ENCODE data around the gene ADAMTS8. TPM values are rescaled to one million over a fixed set of nuclear protein-coding genes. Genes with fewer than 3 reads are reported as not detected.

ADAMTS8 gene
- total RNA-seq, 4 donors from 2014 or later = 1.2 to 7.3 (median 4.6) TPM

DNA sequence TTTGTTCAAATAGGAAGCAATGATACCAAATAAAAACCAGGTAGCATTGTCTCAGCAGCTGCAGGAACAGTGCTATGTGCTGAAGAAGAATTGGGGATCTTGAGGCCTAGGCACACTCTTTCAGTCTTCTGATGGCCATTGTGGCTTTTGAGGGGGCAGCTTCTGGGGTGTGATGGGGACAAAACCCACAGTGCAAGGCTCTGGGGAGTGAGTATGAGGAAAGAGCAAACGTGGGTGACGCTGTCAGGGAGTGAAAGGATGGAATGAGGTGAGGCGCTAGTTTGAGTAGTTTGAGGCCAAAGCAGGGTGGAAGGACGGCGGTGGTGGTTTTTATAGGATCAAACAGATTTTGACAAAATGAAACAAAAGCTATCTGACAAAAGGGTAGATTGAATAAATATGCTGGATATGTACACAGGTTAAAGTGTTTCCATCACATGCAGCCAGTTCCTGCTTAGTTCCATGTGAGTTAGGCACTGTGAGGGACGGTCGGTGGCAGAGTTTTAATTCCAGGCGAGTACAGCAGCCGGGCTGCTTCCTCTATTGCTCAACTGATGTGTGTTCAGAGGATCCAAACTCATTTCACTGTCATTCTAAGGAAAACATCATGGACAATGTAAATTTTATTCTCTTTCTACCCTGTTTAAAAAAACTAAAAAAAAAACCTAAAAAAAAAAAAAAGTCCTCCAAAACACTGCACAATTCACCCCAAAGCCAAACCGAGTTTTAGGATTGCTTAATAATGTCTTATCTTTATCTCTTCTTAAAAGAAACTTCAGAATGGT is 38.9 kb upstream of the ADAMTS8 start:
- Histone ChIP-seq H3K36me3 (no peaks in the 10 kb centered on the region), H3K9me3 (no peaks in the 10 kb centered on the region), H3K4me3 (no peak overlapping the region), H3K27me3 (no peaks in the 10 kb centered on the region), H3K27ac (no peak overlapping the region), H3K4me1 (no peaks in the 10 kb centered on the region)
- intact Hi-C loops (cut with DNase I; ENCODE audit: low total_unique reads) = no loop called here
- DNase-seq = no peak
- TF ChIP-seq, protein P1, sequence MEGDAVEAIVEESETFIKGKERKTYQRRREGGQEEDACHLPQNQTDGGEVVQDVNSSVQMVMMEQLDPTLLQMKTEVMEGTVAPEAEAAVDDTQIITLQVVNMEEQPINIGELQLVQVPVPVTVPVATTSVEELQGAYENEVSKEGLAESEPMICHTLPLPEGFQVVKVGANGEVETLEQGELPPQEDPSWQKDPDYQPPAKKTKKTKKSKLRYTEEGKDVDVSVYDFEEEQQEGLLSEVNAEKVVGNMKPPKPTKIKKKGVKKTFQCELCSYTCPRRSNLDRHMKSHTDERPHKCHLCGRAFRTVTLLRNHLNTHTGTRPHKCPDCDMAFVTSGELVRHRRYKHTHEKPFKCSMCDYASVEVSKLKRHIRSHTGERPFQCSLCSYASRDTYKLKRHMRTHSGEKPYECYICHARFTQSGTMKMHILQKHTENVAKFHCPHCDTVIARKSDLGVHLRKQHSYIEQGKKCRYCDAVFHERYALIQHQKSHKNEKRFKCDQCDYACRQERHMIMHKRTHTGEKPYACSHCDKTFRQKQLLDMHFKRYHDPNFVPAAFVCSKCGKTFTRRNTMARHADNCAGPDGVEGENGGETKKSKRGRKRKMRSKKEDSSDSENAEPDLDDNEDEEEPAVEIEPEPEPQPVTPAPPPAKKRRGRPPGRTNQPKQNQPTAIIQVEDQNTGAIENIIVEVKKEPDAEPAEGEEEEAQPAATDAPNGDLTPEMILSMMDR (IDR thresholded peaks at IDR 0.05) = no peak
- TF ChIP-seq POLR2A (IDR thresholded peaks at IDR 0.05) = no peak

DNA sequence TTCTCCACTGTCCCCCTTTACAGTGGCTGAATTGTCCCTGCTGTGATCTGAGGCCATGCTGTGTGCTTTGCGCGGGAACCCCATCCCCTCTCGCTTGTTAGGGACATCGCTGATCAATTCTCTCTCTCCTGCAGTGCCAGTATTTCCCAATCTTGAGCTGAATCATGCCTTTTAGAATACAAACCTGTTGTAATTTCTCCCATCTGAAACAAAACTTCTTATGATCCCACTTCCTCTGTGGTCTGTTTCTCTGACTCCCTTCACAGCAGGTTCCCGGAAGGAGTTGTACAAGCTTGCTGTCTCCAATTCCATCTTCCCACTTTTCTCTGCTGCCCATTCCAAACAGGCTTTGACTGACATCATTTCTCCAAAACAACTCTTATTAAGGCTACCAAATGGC is 36.9 kb upstream of the ADAMTS8 start:
- TF ChIP-seq, protein P1 (IDR thresholded peaks at IDR 0.05) = no peak
- TF ChIP-seq POLR2A (IDR thresholded peaks at IDR 0.05) = no peak
- no peak for DNase-seq
- no peak overlapping the region for H3K27ac ChIP-seq
- no peaks in the 10 kb centered on the region for H3K27me3 ChIP-seq
- H3K4me1 ChIP-seq = no peaks in the 10 kb centered on the region
- no peak overlapping the region for H3K4me3 ChIP-seq
- intact Hi-C loops (cut with DNase I; ENCODE audit: low total_unique reads) = no loop called here
- no peaks in the 10 kb centered on the region for H3K36me3 ChIP-seq
- no peaks in the 10 kb centered on the region for H3K9me3 ChIP-seq

DNA sequence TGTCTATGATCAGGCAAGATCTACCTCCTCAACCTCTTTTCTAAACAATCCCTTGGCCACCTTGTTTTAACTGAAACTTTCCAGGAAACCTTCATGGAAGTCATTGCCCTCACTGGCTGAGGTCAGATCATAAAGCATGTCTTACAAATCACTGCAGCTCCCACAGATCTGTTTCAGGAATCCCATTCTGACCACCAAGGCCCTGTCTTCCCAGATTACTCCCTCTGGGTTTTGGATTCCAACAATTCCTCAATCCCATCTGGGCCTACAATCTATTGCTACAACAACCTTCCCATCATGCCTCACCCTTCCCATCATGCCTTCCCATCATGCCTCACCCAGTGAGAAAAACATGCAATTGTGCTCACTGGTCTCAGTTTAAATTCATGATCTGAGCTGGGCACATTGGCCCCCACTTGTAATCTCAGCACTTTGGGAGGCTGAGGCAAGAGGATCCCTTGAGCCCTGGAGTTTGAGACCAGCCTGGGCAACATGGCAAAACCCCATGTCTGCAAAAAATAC is 35.9 kb upstream of the ADAMTS8 start:
- Histone ChIP-seq H3K27me3 (no peaks in the 10 kb centered on the region), H3K9me3 (no peaks in the 10 kb centered on the region), H3K4me3 (no peak overlapping the region), H3K27ac (no peak overlapping the region), H3K4me1 (no peaks in the 10 kb centered on the region), H3K36me3 (no peaks in the 10 kb centered on the region)
- no peak for DNase-seq
- intact Hi-C loops (cut with DNase I; ENCODE audit: low total_unique reads) = no loop called here
- TF ChIP-seq POLR2A (IDR thresholded peaks at IDR 0.05) = no peak
- TF ChIP-seq, protein P1 (IDR thresholded peaks at IDR 0.05) = no peak

DNA sequence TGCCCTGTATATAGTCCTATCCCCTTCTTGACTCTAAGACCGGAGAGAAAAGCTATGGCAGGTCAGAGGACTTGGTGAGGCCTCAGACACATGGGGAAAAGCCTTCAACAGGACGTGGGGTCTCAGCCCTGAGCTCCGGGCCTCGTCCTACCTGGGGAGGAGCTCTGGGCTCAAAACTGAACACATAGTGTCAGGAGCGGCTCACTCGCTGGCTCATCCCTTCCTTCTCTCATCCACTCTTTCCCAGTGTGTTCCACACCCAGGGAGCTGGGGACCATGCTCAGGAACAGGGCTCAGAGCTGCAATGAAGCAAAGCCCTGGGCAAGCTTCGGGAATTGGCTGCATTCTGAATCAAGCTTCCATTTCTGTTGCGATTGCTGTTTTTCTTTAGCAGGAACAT is 34.5 kb upstream of the ADAMTS8 start:
- H3K27me3 ChIP-seq = no peaks in the 10 kb centered on the region
- intact Hi-C loops (cut with DNase I; ENCODE audit: low total_unique reads) = no loop called here
- H3K4me3 ChIP-seq = no peak overlapping the region
- no peak for TF ChIP-seq POLR2A (IDR thresholded peaks at IDR 0.05)
- DNase-seq = no peak
- no peaks in the 10 kb centered on the region for H3K9me3 ChIP-seq
- no peaks in the 10 kb centered on the region for H3K4me1 ChIP-seq
- no peaks in the 10 kb centered on the region for H3K36me3 ChIP-seq
- H3K27ac ChIP-seq = no peak overlapping the region

DNA sequence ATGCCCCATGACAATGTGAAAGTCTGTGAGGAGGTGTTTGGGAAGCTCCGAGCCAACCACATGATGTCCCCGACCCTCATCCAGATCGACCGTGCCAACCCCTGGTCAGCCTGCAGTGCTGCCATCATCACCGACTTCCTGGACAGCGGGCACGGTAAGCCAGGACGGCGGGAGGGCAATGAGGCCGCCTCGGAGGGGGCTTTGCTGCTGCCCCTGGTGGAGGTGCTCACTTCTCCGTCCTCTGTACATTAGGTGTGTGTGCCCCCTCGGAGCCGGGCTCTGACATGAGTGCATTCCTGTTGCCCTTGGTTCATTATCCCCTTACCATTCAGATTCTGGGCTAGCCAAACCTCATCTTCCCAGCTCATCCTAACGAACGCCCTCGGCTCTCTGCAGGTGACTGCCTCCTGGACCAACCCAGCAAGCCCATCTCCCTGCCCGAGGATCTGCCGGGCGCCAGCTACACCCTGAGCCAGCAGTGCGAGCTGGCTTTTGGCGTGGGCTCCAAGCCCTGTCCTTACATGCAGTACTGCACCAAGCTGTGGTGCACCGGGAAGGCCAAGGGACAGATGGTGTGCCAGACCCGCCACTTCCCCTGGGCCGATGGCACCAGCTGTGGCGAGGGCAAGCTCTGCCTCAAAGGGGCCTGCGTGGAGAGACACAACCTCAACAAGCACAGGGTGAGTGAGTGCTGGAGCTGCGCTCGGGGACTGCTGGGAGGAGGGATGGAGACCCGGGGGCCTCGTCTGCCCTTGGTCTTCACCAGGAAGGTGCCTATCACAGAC is 33.9 kb upstream of the ADAMTS8 start:
- no peak overlapping the region for H3K27ac ChIP-seq
- no peaks in the 10 kb centered on the region for H3K9me3 ChIP-seq
- intact Hi-C loops (cut with DNase I; ENCODE audit: low total_unique reads) = no loop called here
- TF ChIP-seq POLR2A (IDR thresholded peaks at IDR 0.05) = no peak
- TF ChIP-seq, protein P1 (IDR thresholded peaks at IDR 0.05) = no peak
- no peak overlapping the region for H3K4me3 ChIP-seq
- peaks cover 0 to 4% of the 10 kb centered on the region in 2 donors for H3K4me1 ChIP-seq
- no peaks in the 10 kb centered on the region for H3K36me3 ChIP-seq
- no peak for DNase-seq
- H3K27me3 ChIP-seq = no peaks in the 10 kb centered on the region
